Suprapubic skin (tissue), 4 donors: Measurements from ENCODE around the gene PARPBP. TPM values are rescaled to one million over a fixed set of nuclear protein-coding genes. Genes with fewer than 3 reads are reported as not detected.
"Not testable (repeated sequence)": the region's sequence is repeated elsewhere in the genome, so short reads cannot be mapped to it uniquely, and the experiment has no call there.

ENCODE experiments used
- DNase-seq, 2 donors: peaks; one replicate each; pipeline ENCODE4 v3.0.0-alpha.2; 2019; ENCODE audit warnings: low spot score in 2 of 2
- H3K27ac ChIP-seq: fragments of 200-600 bp; sonication (generic); one replicate; pipeline ENCODE4 v1.5.1; 2019
- H3K27me3 ChIP-seq: fragments of 200-600 bp; sonication (generic); one replicate; pipeline ENCODE4 v1.5.1; 2019
- H3K36me3 ChIP-seq: fragments of 200-600 bp; sonication (generic); one replicate; pipeline ENCODE4 v1.5.1; 2019
- H3K4me1 ChIP-seq: fragments of 200-600 bp; sonication (generic); one replicate; pipeline ENCODE4 v1.5.1; 2019
- H3K4me3 ChIP-seq: fragments of 200-600 bp; sonication (generic); one replicate; pipeline ENCODE4 v1.5.1; 2019; ENCODE audit warnings: mild to moderate bottlenecking
- H3K9me3 ChIP-seq: fragments of 200-600 bp; sonication (generic); one replicate; pipeline ENCODE4 v1.5.1; 2019
- EP300 ChIP-seq: sonication (generic); formaldehyde crosslinking; IDR thresholded peaks from one replicate; pipeline ENCODE4 v1.6.1; 2017; ENCODE audit warnings: antibody characterized with exemption
- POLR2A ChIP-seq, 2 donors: fragments of 450-650 bp; IDR thresholded peaks; one replicate each; pipeline ENCODE4 v1.6.1; 2017; ENCODE audit warnings: antibody characterized with exemption in 2 of 2, mild to moderate bottlenecking in 2 of 2, moderate library complexity in 2 of 2
- POLR2AphosphoS5 ChIP-seq, 3 donors: sonication (generic); formaldehyde crosslinking; IDR thresholded peaks; one replicate each; pipeline ENCODE4 v1.6.1; 2017; ENCODE audit warnings: antibody characterized with exemption in 3 of 3
- WGBS: methylation state at CpG from one replicate; pipeline ENCODE4 v1.1.5; 2018; 5-methylcytosine and 5-hydroxymethylcytosine counted together
- total RNA-seq, 4 donors: library from RNA; depleted of rRNA; stranded (reverse); fragments of >200 nt; gene quantifications; one replicate each; pipeline ENCODE4 v1.1.0, GENCODE V29; 2016
- TF ChIP-seq, protein P1 (sequence below), 2 donors: fragments of 200-600 bp in 1 of 2; fragments of 450-650 bp in 1 of 2; sonication (generic) in 1 of 2; IDR thresholded peaks; one replicate each; pipeline ENCODE4 v1.5.1; 2016 to 2019; ENCODE audit warnings: antibody characterized with exemption in 2 of 2, mild to moderate bottlenecking in 1 of 2, moderate library complexity in 1 of 2

PARPBP gene
- total RNA-seq, 4 donors from 2014 or later = 2.8 to 5.7 (median 4.0) TPM

DNA sequence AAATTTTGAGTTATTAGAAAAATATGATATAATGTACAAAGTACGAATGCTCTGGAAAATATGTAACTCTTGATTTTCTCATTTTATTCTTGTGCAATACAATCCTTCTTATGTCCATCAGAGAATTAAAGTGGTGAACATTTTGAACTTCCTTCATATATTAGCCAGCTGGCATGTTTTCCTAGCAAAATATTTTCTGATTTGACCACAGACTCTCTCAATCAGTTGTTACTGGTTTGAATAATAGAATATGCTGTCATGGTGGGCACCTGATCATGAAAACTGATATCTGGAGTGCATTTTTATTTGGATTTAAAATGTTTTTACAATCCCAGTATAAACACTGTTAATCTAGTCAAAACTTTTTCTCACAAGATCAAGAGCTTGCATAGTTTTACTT, 24.2 kb downstream of the PARPBP start:
- DNase-seq = no peak
- WGBS = 88% methylated on average over 1 of the region's 1 CpG
- Histone ChIP-seq H3K4me3 (no peak overlapping the region), H3K36me3 (no peaks in the 10 kb centered on the region), H3K27me3 (no peaks in the 10 kb centered on the region), H3K27ac (no peak overlapping the region), H3K9me3 (no peaks in the 10 kb centered on the region), H3K4me1 (no peaks in the 10 kb centered on the region)
- no peak for TF ChIP-seq POLR2AphosphoS5 (IDR thresholded peaks at IDR 0.05)
- TF ChIP-seq, protein P1, sequence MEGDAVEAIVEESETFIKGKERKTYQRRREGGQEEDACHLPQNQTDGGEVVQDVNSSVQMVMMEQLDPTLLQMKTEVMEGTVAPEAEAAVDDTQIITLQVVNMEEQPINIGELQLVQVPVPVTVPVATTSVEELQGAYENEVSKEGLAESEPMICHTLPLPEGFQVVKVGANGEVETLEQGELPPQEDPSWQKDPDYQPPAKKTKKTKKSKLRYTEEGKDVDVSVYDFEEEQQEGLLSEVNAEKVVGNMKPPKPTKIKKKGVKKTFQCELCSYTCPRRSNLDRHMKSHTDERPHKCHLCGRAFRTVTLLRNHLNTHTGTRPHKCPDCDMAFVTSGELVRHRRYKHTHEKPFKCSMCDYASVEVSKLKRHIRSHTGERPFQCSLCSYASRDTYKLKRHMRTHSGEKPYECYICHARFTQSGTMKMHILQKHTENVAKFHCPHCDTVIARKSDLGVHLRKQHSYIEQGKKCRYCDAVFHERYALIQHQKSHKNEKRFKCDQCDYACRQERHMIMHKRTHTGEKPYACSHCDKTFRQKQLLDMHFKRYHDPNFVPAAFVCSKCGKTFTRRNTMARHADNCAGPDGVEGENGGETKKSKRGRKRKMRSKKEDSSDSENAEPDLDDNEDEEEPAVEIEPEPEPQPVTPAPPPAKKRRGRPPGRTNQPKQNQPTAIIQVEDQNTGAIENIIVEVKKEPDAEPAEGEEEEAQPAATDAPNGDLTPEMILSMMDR (IDR thresholded peaks at IDR 0.05) = no peak
- no peak for TF ChIP-seq POLR2A (IDR thresholded peaks at IDR 0.05)
- no peak for TF ChIP-seq EP300

DNA sequence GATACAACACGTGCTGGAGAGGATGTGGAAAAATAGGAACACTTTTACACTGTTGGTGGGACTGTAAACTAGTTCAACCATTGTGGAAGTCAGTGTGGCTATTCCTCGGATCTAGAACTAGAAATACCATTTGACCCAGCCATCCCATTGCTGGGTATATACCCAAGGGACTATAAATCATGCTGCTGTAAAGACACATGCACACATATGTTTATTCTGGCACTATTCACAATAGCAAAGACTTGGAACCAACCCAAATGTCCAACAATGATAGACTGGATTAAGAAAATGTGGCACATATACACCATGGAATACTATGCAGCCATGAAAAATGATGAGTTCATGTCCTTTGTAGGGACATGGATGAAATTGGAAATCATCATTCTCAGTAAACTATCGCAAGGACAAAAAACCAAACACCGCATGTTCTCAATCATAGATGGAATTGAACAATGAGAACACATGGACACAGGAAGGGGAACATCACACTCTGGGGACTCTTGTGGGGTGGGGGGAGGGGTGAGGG, 27.1 kb downstream of the PARPBP start:
- not testable (repeated sequence) for H3K4me3 ChIP-seq, H3K36me3 ChIP-seq, H3K4me1 ChIP-seq, DNase-seq, H3K9me3 ChIP-seq, H3K27ac ChIP-seq, H3K27me3 ChIP-seq
- 99% methylated on average over 4 of the region's 4 CpGs for WGBS

DNA sequence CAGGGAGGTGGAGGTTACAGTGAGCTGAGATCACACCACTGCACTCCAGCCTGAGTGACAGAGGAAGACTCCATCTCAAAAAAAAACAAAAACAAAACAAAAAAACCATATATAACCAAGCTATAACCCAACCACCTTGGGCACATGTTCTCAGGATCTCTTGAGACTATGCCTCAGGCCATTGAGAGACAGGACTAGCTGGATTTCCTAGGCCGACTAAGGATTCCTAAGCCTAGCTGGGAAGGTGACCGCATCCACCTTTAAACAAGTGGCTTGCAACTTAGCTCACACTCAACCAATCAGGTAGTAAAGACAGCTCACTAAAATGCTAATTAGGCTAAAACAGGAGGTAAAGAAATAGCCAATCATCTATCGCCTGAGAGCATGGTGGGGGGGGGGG, 35.2 kb downstream of the PARPBP start:
- not testable (repeated sequence) for H3K27ac ChIP-seq, H3K27me3 ChIP-seq, H3K36me3 ChIP-seq, H3K9me3 ChIP-seq, DNase-seq, H3K4me3 ChIP-seq, H3K4me1 ChIP-seq
- 90% methylated on average over 3 of the region's 3 CpGs for WGBS

DNA sequence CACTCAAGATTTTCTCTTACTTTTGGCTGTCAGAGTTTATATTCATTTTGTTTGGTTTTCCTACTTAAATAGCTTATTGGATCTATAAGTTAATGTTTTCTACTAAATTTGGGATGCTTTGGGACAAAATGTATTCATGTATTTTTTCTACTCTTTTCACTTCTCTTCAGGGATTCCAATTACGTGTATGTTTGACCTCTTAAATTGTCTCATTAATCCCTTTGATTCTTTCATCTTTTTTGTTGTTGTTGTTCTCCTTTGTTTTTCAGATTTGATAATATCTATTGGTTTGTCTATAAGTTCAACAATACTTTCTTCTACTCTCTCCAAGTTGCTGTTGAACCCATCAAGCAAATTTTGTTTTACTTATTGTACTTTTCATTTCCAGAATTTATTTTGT, 43.4 kb downstream of the PARPBP start:
- H3K27me3 ChIP-seq = no peaks in the 10 kb centered on the region
- H3K4me1 ChIP-seq = no peaks in the 10 kb centered on the region
- no peaks in the 10 kb centered on the region for H3K9me3 ChIP-seq
- TF ChIP-seq POLR2A (IDR thresholded peaks at IDR 0.05) (no peak), EP300 (no peak)
- H3K27ac ChIP-seq = no peak overlapping the region
- no peak for DNase-seq
- no peak overlapping the region for H3K4me3 ChIP-seq
- no peaks in the 10 kb centered on the region for H3K36me3 ChIP-seq
- 100% methylated on average over 1 of the region's 1 CpG for WGBS

DNA sequence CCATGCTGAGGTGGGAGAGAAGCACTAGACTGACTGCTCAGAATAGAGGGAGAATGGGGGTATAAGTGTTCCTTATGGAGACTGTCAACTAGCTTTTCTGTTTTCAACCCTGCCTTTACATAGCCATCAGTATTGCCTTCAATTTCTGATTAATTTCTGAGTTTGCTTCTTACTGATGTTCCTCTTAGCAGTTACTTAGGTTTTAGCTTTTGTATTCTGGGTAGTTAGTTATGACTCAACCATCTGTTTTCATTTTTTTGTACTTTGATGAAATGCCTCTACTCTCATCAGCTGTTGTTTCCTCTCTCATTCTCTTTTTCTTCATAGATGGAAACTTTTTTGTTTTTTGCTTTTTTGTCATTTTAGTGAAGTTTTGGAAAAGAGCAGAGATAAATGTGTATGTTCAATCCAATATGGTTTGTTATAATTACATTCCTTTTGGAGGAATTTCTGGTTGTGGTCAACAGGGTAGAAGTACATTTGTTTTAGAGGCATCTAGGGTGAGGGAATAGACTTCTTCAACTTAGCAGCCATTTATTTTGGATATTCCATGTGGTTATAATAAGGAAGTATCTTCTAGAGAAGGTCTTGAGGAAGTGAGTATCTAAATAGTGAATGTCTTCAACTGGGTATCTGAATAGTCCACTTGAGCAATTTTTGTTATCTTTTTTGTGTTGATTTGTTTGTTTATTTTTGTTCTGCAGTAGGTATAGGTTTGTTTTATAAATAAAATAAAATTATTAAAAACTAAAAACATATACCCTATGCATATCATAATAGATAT, 48.0 kb downstream of the PARPBP start:
- Histone ChIP-seq H3K9me3 (no peaks in the 10 kb centered on the region), H3K36me3 (no peaks in the 10 kb centered on the region), H3K27me3 (no peaks in the 10 kb centered on the region), H3K4me3 (no peak overlapping the region), H3K4me1 (no peaks in the 10 kb centered on the region), H3K27ac (no peak overlapping the region)
- DNase-seq = no peak
- TF ChIP-seq POLR2A (IDR thresholded peaks at IDR 0.05) (no peak), EP300 (no peak), POLR2AphosphoS5 (IDR thresholded peaks at IDR 0.05) (no peak)
- TF ChIP-seq, protein P1 (IDR thresholded peaks at IDR 0.05) = no peak

DNA sequence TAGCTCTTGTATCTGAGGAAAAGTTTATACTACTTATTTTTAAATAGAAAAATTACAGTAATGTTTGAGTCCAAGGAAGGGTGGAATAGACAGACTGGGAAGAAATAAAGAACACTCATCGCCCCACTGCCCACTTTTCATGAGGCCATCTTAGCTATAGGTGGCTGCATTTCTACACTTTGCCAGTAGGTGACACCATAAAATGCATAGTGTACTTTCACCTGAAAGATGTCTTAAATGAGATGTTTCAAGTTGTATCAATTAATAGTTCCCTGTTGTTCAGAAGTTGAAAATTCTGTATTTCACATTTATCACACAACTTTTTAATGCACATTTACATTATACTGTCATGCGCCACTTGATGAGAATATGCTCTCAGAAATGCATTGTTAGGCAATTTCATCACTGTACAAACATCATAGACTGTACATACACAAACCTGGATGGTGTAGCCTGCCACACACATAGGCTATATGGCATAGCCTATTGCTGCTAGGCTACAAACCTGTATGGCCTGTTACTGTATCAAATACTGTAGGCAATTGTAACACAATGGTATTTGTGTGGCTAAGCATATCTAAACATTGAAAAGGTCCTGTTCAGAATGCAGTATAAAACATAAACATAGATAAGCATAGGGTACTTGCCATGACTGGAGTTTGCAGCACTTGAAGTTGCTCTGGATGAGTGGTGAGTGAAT, 50.1 kb downstream of the PARPBP start:
- Histone ChIP-seq H3K27ac (no peak overlapping the region), H3K4me3 (no peak overlapping the region), H3K27me3 (no peaks in the 10 kb centered on the region), H3K9me3 (no peaks in the 10 kb centered on the region), H3K36me3 (no peaks in the 10 kb centered on the region), H3K4me1 (no peaks in the 10 kb centered on the region)
- WGBS = 98% methylated on average over 2 of the region's 2 CpGs
- TF ChIP-seq, protein P1 (IDR thresholded peaks at IDR 0.05) = no peak
- TF ChIP-seq POLR2A (IDR thresholded peaks at IDR 0.05) (no peak), POLR2AphosphoS5 (IDR thresholded peaks at IDR 0.05) (no peak), EP300 (no peak)
- no peak for DNase-seq
